K562 (cell line): ENCODE measurements around the gene TNNI2.

ENCODE experiments used
- FOXP4 ChIP-seq: sonication (generic); formaldehyde crosslinking; IDR thresholded peaks from 2 replicates; pipeline ENCODE4 v1.8.0; 2022; ENCODE audit warnings: mild to moderate bottlenecking, missing genetic modification reagents, borderline replicate concordance
- NKRF ChIP-seq: fragments of 450-650 bp; IDR thresholded peaks from 2 replicates; pipeline ENCODE4 v1.6.1; 2016; ENCODE audit warnings: borderline replicate concordance
- POLR2A ChIP-seq: fragments of 450-650 bp; conservative IDR thresholded peaks from 2 replicates; pipeline ENCODE4 v1.6.1; 2016
- RHOXF2B ChIP-seq: fragments of 250-450 bp; sonication (Bioruptor Pico); conservative IDR thresholded peaks from 2 replicates; pipeline ENCODE4 v1.5.1; 2021
- TF ChIP-seq, protein P1 (sequence below): sonication (generic); formaldehyde crosslinking; IDR thresholded peaks from 2 replicates; pipeline ENCODE4 v1.8.0; 2022; ENCODE audit warnings: missing genetic modification reagents, mild to moderate bottlenecking, moderate library complexity, borderline replicate concordance

- TF ChIP-seq NKRF, result no peak
- no peak for TF ChIP-seq POLR2A
- TF ChIP-seq, protein P1, sequence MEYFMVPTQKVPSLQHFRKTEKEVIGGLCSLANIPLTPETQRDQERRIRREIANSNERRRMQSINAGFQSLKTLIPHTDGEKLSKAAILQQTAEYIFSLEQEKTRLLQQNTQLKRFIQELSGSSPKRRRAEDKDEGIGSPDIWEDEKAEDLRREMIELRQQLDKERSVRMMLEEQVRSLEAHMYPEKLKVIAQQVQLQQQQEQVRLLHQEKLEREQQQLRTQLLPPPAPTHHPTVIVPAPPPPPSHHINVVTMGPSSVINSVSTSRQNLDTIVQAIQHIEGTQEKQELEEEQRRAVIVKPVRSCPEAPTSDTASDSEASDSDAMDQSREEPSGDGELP (CRISPR knock-in tag), result no peak
- no peak for TF ChIP-seq FOXP4
- TF ChIP-seq RHOXF2B (CRISPR knock-in tag), result no peak
Observed at GRCh38 chr11:1824221-1825038, 14.4 kb upstream of the TNNI2 start.
